Karpas-422 (cell line): ENCODE measurements around the gene TWF2. TPM values are rescaled to one million over a fixed set of nuclear protein-coding genes. Genes with fewer than 3 reads are reported as not detected.

ENCODE experiments used
- DNase-seq: peaks from one replicate; pipeline ENCODE4 v3.0.0-alpha.2; 2015
- H2AFZ ChIP-seq: fragments of 200-600 bp; sonication (generic); 2 replicates; pipeline ENCODE4 v1.6.1; 2014; ENCODE audit warnings: antibody characterized with exemption, low read length, mixed read lengths
- H3K27ac ChIP-seq: fragments of 200-600 bp; sonication (generic); 2 replicates; pipeline ENCODE4 v1.5.1; 2014; ENCODE audit warnings: mild to moderate bottlenecking, low read length, moderate library complexity
- H3K27me3 ChIP-seq: fragments of 200-600 bp; sonication (generic); 2 replicates; pipeline ENCODE4 v1.6.1; 2014; ENCODE audit warnings: low read length, mixed read lengths
- H3K36me3 ChIP-seq: fragments of 200-600 bp; sonication (generic); 2 replicates; pipeline ENCODE4 v1.6.1; 2014; ENCODE audit warnings: low read length, mixed read lengths; ENCODE audit not compliant: insufficient read depth
- H3K4me1 ChIP-seq: fragments of 200-600 bp; sonication (generic); 2 replicates; pipeline ENCODE4 v1.6.1; 2014; ENCODE audit warnings: mild to moderate bottlenecking, low read length, mixed read lengths
- H3K4me2 ChIP-seq: fragments of 200-600 bp; sonication (generic); 2 replicates; pipeline ENCODE4 v1.6.1; 2014; ENCODE audit warnings: low read length, low read depth, mild to moderate bottlenecking; ENCODE audit not compliant: poor library complexity, severe bottlenecking
- H3K4me3 ChIP-seq: fragments of 200-600 bp; sonication (generic); 2 replicates; pipeline ENCODE4 v1.5.1; 2014; ENCODE audit warnings: mild to moderate bottlenecking, antibody characterized with exemption, low read length, mixed read lengths
- H3K79me2 ChIP-seq: fragments of 200-600 bp; sonication (generic); 2 replicates; pipeline ENCODE4 v1.6.1; 2014; ENCODE audit warnings: mild to moderate bottlenecking, low read length, mixed read lengths
- H3K9ac ChIP-seq: fragments of 200-600 bp; sonication (generic); 2 replicates; pipeline ENCODE4 v1.6.0; 2014; ENCODE audit warnings: low read length
- H3K9me2 ChIP-seq: fragments of 200-600 bp; sonication (generic), shearing (Covaris generic); replicated peaks from 2 replicates; pipeline ENCODE4 v1.6.0; 2014; ENCODE audit warnings: mild to moderate bottlenecking, low read length, moderate library complexity; ENCODE audit not compliant: insufficient read depth
- H3K9me3 ChIP-seq: fragments of 300-700, 200-600 bp; sonication (generic); 2 replicates; pipeline ENCODE4 v1.6.1; 2014; ENCODE audit warnings: low read length, mixed read lengths
- H4K20me1 ChIP-seq: fragments of 200-600 bp; sonication (generic); 2 replicates; pipeline ENCODE4 v1.6.1; 2014; ENCODE audit warnings: mild to moderate bottlenecking, antibody characterized with exemption, low read length, low read depth; ENCODE audit not compliant: insufficient read depth
- total RNA-seq: library from RNA; depleted of rRNA; stranded (reverse); fragments of >200 nt; shearing (Covaris generic); gene quantifications from 2 replicates; pipeline ENCODE4 v1.2.3, GENCODE V29; 2014; ENCODE audit warnings: low replicate concordance

TWF2 gene
- total RNA-seq, 1 experiment from 2014 or later, result 42.0 TPM

GRCh38 chr3:52227766-52228165 lies 11.2 kb downstream of the TWF2 start:
- Histone ChIP-seq H3K79me2 (peaks cover 26% of the 10 kb centered on the region), H3K4me1 (peaks cover 69% of the 10 kb centered on the region), H3K4me2 (peak overlapping the region; percentile 97), H3K4me3 (no peak overlapping the region), H3K27ac (peak overlapping the region; percentile 99), H3K9me3 (no peaks in the 10 kb centered on the region), H4K20me1 (peaks cover 26% of the 10 kb centered on the region), H3K9me2 (no peaks in the 10 kb centered on the region), H3K9ac (peak overlapping the region; percentile 72), H3K27me3 (no peaks in the 10 kb centered on the region), H2AFZ (no peak overlapping the region), H3K36me3 (peaks cover 23% of the 10 kb centered on the region)
- DNase-seq, result no peak

DNA sequence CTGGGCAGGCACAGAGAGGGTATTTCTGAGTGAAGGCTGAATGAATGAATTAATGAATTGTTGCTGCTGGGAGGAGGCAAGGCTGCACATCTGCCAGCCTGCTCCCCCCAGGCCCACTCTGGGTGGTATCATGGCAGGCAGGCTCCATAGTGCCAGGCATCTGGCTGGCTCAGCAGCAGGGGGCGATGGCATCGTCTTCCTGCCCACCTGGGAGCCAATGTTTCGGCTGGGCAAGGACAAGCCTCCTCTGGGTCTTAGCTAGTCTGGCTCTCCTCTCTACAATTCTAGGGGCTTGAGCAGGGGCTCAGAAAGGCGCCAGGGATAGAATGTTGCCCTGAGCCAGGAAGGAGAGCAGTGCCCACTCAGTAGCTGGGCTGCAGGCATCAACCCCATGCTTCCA lies 11.8 kb downstream of the TWF2 start:
- Histone ChIP-seq H3K9ac (peak overlapping the region; percentile 72), H3K27me3 (no peaks in the 10 kb centered on the region), H3K4me3 (peak overlapping the region; percentile 56; the same call in 1 of the 2 replicates), H3K27ac (peak overlapping the region; percentile 99), H3K36me3 (peaks cover 27% of the 10 kb centered on the region), H4K20me1 (peaks cover 30% of the 10 kb centered on the region), H3K4me1 (peaks cover 70% of the 10 kb centered on the region), H3K79me2 (peaks cover 33% of the 10 kb centered on the region), H2AFZ (no peak overlapping the region), H3K9me2 (no peaks in the 10 kb centered on the region), H3K4me2 (peak overlapping the region; percentile 97), H3K9me3 (no peaks in the 10 kb centered on the region)
- no peak for DNase-seq

GRCh38 chr3:52226229-52226817 lies 12.6 kb downstream of the TWF2 start:
- H2AFZ ChIP-seq, result no peak overlapping the region
- peak overlapping the region; percentile 99 for H3K27ac ChIP-seq
- peak overlapping the region; percentile 97 for H3K4me2 ChIP-seq
- H3K79me2 ChIP-seq, result peaks cover 40% of the 10 kb centered on the region
- H3K9ac ChIP-seq, result peak overlapping the region; percentile 72
- peak; percentile 85 for DNase-seq
- peaks cover 70% of the 10 kb centered on the region for H3K4me1 ChIP-seq
- peaks cover 32% of the 10 kb centered on the region for H3K36me3 ChIP-seq
- H3K27me3 ChIP-seq, result no peaks in the 10 kb centered on the region
- H4K20me1 ChIP-seq, result peaks cover 35% of the 10 kb centered on the region
- H3K9me3 ChIP-seq, result no peaks in the 10 kb centered on the region
- peak overlapping the region; percentile 56; the same call in 1 of the 2 replicates for H3K4me3 ChIP-seq
- H3K9me2 ChIP-seq, result no peaks in the 10 kb centered on the region

GRCh38 chr3:52225452-52226228 lies 13.3 kb downstream of the TWF2 start, which contains the start of gene TLR9:
Gene TLR9 (minus strand): TSS chr3:52225645. CDS start chr3:52225529, 116 bp downstream.
- peak within 1 kb of the TSS; percentile 99 for H3K27ac ChIP-seq
- peak within 1 kb of the TSS; percentile 91 for H3K4me3 ChIP-seq

GRCh38 chr3:52223449-52224408 lies 15.2 kb downstream of the TWF2 start:
- Histone ChIP-seq H3K27ac (peak overlapping the region; percentile 99), H3K36me3 (peaks cover 43% of the 10 kb centered on the region), H3K9ac (peak overlapping the region; percentile 92), H3K4me1 (peaks cover 84% of the 10 kb centered on the region), H2AFZ (no peak overlapping the region), H3K4me2 (peak overlapping the region; percentile 97), H3K4me3 (peak overlapping the region; percentile 91), H3K79me2 (peaks cover 61% of the 10 kb centered on the region), H4K20me1 (peaks cover 56% of the 10 kb centered on the region), H3K27me3 (no peaks in the 10 kb centered on the region), H3K9me2 (no peaks in the 10 kb centered on the region), H3K9me3 (no peaks in the 10 kb centered on the region)
- DNase-seq, result no peak

More at GRCh38 chr3:52225452-52226228, 13.3 kb downstream of the TWF2 start, which contains the start of gene TLR9:
- Histone ChIP-seq H3K4me1 (peaks cover 73% of the 10 kb centered on the region), H3K27me3 (no peaks in the 10 kb centered on the region), H3K79me2 (peaks cover 47% of the 10 kb centered on the region), H3K9ac (peak within 1 kb of the TSS; percentile 92), H3K4me2 (peak within 1 kb of the TSS; percentile 97), H3K9me2 (no peaks in the 10 kb centered on the region), H2AFZ (no peak within 1 kb of the TSS), H3K36me3 (peaks cover 32% of the 10 kb centered on the region), H3K9me3 (no peaks in the 10 kb centered on the region), H4K20me1 (peaks cover 42% of the 10 kb centered on the region)
- peak; percentile 98 for DNase-seq

DNA sequence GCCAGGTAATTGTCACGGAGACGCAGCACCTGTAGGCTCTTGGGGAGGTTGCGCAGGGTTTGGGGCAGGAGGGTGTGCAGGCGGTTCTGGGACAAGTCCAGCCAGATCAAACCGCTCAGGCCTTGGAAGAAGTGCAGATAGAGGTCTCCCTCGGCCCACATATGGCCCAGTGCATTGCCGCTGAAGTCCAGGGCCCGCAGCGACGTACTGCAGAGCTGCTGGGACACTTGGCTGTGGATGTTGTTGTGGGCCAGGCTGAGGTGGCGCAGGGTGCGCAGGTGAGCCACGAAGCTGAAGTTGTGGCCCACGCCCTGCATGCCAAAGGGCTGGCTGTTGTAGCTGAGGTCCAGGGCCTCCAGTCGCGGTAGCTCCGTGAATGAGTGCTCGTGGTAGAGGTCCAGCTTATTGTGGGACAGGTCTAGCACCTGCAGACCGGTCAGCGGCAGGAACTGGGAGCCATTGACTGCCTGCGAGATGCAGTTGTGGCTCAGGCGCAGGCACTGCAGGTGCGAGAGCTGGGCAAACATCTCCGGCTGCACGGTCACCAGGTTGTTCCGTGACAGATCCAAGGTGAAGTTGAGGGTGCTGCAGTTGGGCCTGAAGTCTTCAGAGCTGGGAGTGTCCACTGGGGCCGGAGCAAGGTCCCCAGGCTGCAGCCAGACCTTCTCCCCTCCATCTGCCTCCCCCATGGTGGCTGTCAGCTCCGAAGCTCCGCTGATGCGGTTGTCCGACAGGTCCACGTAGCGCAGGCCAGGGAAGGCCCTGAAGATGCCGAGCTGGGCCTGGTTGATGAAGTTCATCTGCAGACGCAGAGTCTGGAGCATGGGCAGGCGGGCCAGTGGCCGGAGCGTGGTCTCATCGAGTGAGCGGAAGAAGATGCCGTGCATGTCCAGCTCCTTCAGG lies 16.4 kb downstream of the TWF2 start:
- Histone ChIP-seq H4K20me1 (peaks cover 67% of the 10 kb centered on the region), H3K27ac (no peak overlapping the region), H3K27me3 (no peaks in the 10 kb centered on the region), H3K4me1 (peaks cover 77% of the 10 kb centered on the region), H3K4me2 (peak overlapping the region; percentile 97), H3K79me2 (peaks cover 61% of the 10 kb centered on the region), H3K36me3 (peaks cover 50% of the 10 kb centered on the region), H3K9me2 (no peaks in the 10 kb centered on the region), H3K9ac (no peak overlapping the region), H2AFZ (no peak overlapping the region), H3K9me3 (no peaks in the 10 kb centered on the region), H3K4me3 (no peak overlapping the region; the same call in 1 of the 2 replicates)
- no peak for DNase-seq

DNA sequence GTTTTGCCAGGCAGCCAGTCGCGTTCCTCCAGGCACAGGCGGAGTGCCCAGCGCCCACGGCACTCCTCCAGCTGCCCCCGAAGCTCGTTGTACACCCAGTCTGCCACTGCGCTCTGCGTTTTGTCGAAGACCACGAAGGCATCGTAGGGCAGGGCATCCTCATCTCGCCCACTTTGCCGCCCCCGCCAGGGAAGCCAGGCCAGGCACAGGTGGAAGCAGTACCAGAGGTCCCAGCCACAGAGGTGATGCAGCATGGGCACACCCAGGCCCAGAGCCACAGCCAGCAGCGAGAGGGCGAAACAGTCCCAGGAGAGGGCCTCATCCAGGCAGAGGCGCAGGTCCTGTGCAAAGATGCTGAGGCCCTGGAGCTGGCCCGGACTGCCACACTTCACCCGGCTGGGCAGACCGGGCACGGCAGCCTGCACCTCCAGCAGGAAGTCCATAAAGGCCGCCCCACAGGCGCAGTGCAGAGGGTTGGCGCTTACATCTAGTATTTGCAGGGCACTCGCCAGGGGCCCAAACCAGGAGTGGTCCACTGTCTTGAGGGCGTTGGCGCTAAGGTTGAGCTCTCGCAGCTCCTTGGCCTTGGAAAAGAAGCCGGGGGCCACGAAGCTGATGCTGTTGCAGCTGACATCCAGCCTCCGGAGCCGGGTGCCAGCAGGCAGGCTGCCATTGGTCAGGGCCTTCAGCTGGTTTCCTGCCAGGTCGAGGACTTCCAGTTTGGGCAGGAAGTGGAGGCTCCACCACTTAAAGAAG lies 17.2 kb downstream of the TWF2 start:
- H3K9ac ChIP-seq, result no peak overlapping the region
- no peaks in the 10 kb centered on the region for H3K27me3 ChIP-seq
- peaks cover 61% of the 10 kb centered on the region for H3K79me2 ChIP-seq
- DNase-seq, result no peak
- no peak overlapping the region for H2AFZ ChIP-seq
- H3K4me3 ChIP-seq, result no peak overlapping the region; the same call in 1 of the 2 replicates
- no peaks in the 10 kb centered on the region for H3K9me2 ChIP-seq
- peaks cover 71% of the 10 kb centered on the region for H4K20me1 ChIP-seq
- peaks cover 50% of the 10 kb centered on the region for H3K36me3 ChIP-seq
- peak overlapping the region; percentile 10 for H3K4me2 ChIP-seq
- no peak overlapping the region for H3K27ac ChIP-seq
- H3K4me1 ChIP-seq, result peaks cover 69% of the 10 kb centered on the region
- H3K9me3 ChIP-seq, result no peaks in the 10 kb centered on the region
